ENCODE measurements around the gene RNF43. TPM values are rescaled to one million over a fixed set of nuclear protein-coding genes. Genes with fewer than 3 reads are reported as not detected.

RNF43 gene
- total and polyA plus RNA-seq, 2 of the 13 experiments (the other 11 are each of a cell fraction or from before 2014, with no cell fraction given), result 31.0 to 53.4 TPM

DNA sequence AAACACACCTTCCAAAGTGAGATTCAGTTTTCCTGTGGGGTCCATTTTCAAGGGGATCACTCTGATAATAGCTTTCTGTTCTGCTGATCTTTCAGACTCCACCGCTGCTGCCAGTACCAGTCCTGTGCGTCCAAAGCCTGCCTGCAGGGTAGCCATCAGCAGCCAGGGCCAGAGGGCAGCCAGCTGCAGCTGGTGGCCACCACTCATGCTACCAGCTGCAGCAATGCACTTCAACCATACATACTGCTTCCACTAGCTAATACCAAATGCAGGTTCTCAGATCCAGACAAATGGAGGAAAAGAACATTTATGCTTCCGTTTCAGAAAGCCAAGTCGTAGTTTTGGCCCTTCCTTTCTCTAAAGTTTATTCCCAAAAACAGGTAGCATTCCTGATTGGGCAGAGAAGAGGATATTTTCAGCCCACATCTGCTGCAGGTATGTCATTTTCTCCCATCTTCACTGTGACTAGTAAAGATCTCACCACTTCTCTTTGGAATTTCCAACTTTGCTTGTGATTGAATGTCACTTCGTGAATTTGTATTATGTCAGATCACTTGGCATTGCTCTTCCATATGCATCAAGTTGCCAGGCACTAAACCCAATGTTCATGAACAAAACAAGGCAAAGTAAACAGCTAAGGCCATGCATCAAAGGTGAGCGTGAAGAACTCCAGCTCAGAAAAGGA lies 1.8 kb downstream of the RNF43 start (continued):
- TF ChIP-seq, protein P1, sequence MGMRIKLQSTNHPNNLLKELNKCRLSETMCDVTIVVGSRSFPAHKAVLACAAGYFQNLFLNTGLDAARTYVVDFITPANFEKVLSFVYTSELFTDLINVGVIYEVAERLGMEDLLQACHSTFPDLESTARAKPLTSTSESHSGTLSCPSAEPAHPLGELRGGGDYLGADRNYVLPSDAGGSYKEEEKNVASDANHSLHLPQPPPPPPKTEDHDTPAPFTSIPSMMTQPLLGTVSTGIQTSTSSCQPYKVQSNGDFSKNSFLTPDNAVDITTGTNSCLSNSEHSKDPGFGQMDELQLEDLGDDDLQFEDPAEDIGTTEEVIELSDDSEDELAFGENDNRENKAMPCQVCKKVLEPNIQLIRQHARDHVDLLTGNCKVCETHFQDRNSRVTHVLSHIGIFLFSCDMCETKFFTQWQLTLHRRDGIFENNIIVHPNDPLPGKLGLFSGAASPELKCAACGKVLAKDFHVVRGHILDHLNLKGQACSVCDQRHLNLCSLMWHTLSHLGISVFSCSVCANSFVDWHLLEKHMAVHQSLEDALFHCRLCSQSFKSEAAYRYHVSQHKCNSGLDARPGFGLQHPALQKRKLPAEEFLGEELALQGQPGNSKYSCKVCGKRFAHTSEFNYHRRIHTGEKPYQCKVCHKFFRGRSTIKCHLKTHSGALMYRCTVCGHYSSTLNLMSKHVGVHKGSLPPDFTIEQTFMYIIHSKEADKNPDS (CRISPR knock-in tag; IDR thresholded peaks at IDR 0.05), result no peak
- TF ChIP-seq REPIN1 (CRISPR knock-in tag; IDR thresholded peaks at IDR 0.05; ENCODE audit: borderline replicate concordance, low read depth) (no peak), ZNF746 (CRISPR knock-in tag; IDR thresholded peaks at IDR 0.05) (no peak), ZNF3 (CRISPR knock-in tag; IDR thresholded peaks at IDR 0.05) (no peak), TMF1 (CRISPR knock-in tag; IDR thresholded peaks at IDR 0.05; ENCODE audit: low read depth) (no peak), ZNF510 (CRISPR knock-in tag; IDR thresholded peaks at IDR 0.05; ENCODE audit: low read depth) (no peak), NFKB2 (CRISPR knock-in tag; IDR thresholded peaks at IDR 0.05; ENCODE audit: borderline replicate concordance) (no peak), ZNF441 (CRISPR knock-in tag; IDR thresholded peaks at IDR 0.05; ENCODE audit: borderline replicate concordance) (peak; percentile 46; the same call in 1 of the 2 replicates), ZNF501 (CRISPR knock-in tag; IDR thresholded peaks at IDR 0.05) (no peak), KMT2A (CRISPR knock-in tag; IDR thresholded peaks at IDR 0.05) (peak; percentile 88), ELF3 (CRISPR knock-in tag; IDR thresholded peaks at IDR 0.05) (no peak), ASH2L (IDR thresholded peaks at IDR 0.05; ENCODE audit: insufficient read length, low read depth, low read length) (peak; percentile 28), POLR2AphosphoS2 (IDR thresholded peaks at IDR 0.05; ENCODE audit: low read depth, low read length) (no peak), RNF2 (conservative IDR thresholded peaks at IDR 0.05; ENCODE audit: low read depth) (no peak)
- TF ChIP-seq, protein P2, sequence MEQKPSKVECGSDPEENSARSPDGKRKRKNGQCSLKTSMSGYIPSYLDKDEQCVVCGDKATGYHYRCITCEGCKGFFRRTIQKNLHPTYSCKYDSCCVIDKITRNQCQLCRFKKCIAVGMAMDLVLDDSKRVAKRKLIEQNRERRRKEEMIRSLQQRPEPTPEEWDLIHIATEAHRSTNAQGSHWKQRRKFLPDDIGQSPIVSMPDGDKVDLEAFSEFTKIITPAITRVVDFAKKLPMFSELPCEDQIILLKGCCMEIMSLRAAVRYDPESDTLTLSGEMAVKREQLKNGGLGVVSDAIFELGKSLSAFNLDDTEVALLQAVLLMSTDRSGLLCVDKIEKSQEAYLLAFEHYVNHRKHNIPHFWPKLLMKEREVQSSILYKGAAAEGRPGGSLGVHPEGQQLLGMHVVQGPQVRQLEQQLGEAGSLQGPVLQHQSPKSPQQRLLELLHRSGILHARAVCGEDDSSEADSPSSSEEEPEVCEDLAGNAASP (CRISPR knock-in tag; IDR thresholded peaks at IDR 0.05; ENCODE audit: borderline replicate concordance), result 0 out of 2 replicates have a peak, but pooled peaks have one; percentile 9
- TF ChIP-seq, protein P3, sequence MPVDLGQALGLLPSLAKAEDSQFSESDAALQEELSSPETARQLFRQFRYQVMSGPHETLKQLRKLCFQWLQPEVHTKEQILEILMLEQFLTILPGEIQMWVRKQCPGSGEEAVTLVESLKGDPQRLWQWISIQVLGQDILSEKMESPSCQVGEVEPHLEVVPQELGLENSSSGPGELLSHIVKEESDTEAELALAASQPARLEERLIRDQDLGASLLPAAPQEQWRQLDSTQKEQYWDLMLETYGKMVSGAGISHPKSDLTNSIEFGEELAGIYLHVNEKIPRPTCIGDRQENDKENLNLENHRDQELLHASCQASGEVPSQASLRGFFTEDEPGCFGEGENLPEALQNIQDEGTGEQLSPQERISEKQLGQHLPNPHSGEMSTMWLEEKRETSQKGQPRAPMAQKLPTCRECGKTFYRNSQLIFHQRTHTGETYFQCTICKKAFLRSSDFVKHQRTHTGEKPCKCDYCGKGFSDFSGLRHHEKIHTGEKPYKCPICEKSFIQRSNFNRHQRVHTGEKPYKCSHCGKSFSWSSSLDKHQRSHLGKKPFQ (CRISPR knock-in tag; IDR thresholded peaks at IDR 0.05; ENCODE audit: insufficient replicate concordance), result no peak
- TF ChIP-seq, protein P4, sequence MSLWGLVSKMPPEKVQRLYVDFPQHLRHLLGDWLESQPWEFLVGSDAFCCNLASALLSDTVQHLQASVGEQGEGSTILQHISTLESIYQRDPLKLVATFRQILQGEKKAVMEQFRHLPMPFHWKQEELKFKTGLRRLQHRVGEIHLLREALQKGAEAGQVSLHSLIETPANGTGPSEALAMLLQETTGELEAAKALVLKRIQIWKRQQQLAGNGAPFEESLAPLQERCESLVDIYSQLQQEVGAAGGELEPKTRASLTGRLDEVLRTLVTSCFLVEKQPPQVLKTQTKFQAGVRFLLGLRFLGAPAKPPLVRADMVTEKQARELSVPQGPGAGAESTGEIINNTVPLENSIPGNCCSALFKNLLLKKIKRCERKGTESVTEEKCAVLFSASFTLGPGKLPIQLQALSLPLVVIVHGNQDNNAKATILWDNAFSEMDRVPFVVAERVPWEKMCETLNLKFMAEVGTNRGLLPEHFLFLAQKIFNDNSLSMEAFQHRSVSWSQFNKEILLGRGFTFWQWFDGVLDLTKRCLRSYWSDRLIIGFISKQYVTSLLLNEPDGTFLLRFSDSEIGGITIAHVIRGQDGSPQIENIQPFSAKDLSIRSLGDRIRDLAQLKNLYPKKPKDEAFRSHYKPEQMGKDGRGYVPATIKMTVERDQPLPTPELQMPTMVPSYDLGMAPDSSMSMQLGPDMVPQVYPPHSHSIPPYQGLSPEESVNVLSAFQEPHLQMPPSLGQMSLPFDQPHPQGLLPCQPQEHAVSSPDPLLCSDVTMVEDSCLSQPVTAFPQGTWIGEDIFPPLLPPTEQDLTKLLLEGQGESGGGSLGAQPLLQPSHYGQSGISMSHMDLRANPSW (CRISPR knock-in tag; IDR thresholded peaks at IDR 0.05; ENCODE audit: borderline replicate concordance), result no peak
- TF ChIP-seq, protein P5, sequence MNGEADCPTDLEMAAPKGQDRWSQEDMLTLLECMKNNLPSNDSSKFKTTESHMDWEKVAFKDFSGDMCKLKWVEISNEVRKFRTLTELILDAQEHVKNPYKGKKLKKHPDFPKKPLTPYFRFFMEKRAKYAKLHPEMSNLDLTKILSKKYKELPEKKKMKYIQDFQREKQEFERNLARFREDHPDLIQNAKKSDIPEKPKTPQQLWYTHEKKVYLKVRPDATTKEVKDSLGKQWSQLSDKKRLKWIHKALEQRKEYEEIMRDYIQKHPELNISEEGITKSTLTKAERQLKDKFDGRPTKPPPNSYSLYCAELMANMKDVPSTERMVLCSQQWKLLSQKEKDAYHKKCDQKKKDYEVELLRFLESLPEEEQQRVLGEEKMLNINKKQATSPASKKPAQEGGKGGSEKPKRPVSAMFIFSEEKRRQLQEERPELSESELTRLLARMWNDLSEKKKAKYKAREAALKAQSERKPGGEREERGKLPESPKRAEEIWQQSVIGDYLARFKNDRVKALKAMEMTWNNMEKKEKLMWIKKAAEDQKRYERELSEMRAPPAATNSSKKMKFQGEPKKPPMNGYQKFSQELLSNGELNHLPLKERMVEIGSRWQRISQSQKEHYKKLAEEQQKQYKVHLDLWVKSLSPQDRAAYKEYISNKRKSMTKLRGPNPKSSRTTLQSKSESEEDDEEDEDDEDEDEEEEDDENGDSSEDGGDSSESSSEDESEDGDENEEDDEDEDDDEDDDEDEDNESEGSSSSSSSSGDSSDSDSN (CRISPR knock-in tag; IDR thresholded peaks at IDR 0.05), result peak; percentile 79
